HEK293 (cell line): ENCODE data around the gene CAPN5.
"Not testable (repeated sequence)": the region's sequence is repeated elsewhere in the genome, so short reads cannot be mapped to it uniquely, and the experiment has no call there.

ENCODE experiments used
- CTCF ChIA-PET: fragments of 350-600 bp; formaldehyde crosslinking; extraction: SDS; loops from one replicate; lab custom pipeline; 2021; ENCODE audit warnings: antibody characterized with exemption; lab: Yijun Ruan, JAX
- POLR2A ChIA-PET: fragments of 300-600 bp; formaldehyde crosslinking; extraction: SDS; loops from one replicate; lab custom pipeline; 2020; ENCODE audit warnings: antibody characterized with exemption, inconsistent platforms; lab: Yijun Ruan, JAX
- H3K27ac ChIP-seq: fragments of 200-500 bp; sonication (Bioruptor generic); 2 replicates; pipeline ENCODE4 v1.5.1; 2014; ENCODE audit warnings: low read depth, low read length, control low read depth, inconsistent platforms; ENCODE audit errors: extremely low read depth
- H3K36me3 ChIP-seq, 2 experiments: fragments of 200-500 bp in 1 of 2; sonication (Bioruptor generic) in 1 of 2; 1 replicate in 1 of 2; 2 replicates in 1 of 2; pipeline ENCODE4 v1.5.1; 2014 to 2017; ENCODE audit warnings: inconsistent platforms in 2 of 2, low read length in 2 of 2; ENCODE audit not compliant: control insufficient read depth in 2 of 2, insufficient read depth in 1 of 2
- H3K4me1 ChIP-seq: fragments of 200-500 bp; sonication (Bioruptor generic); 2 replicates; pipeline ENCODE4 v1.5.1; 2014; ENCODE audit warnings: mild to moderate bottlenecking, low read length, inconsistent platforms; ENCODE audit not compliant: control insufficient read depth, insufficient read depth
- H3K4me3 ChIP-seq: 2 replicates; pipeline ENCODE4 v1.5.1; 2011; ENCODE audit warnings: low read depth, mild to moderate bottlenecking, control low read depth, low read length, moderate library complexity
- H3K9me3 ChIP-seq: fragments of 200-500 bp; sonication (Bioruptor generic); 2 replicates; pipeline ENCODE4 v1.5.1; 2014; ENCODE audit warnings: low read depth, low read length, inconsistent platforms; ENCODE audit not compliant: control insufficient read depth, insufficient read depth
- BCL11B ChIP-seq: fragments of 450-650 bp; formaldehyde crosslinking; IDR thresholded peaks from 2 replicates; pipeline ENCODE4 v1.5.1; 2016; ENCODE audit warnings: low read depth, missing biosample characterization, missing genetic modification characterization
- GFI1B ChIP-seq: fragments of 450-650 bp; formaldehyde crosslinking; IDR thresholded peaks from 2 replicates; pipeline ENCODE4 v1.5.1; 2016; ENCODE audit warnings: missing biosample characterization, missing genetic modification characterization
- MEIS1 ChIP-seq: sonication (generic); formaldehyde crosslinking; IDR thresholded peaks from 2 replicates; pipeline ENCODE4 v1.8.1; 2022; ENCODE audit warnings: missing genetic modification reagents, mild to moderate bottlenecking, borderline replicate concordance
- REST ChIP-seq: fragments of 450-650 bp; formaldehyde crosslinking; IDR thresholded peaks from 2 replicates; pipeline ENCODE4 v1.5.1; 2016; ENCODE audit warnings: missing biosample characterization, missing genetic modification characterization
- ZBTB10 ChIP-seq: fragments of 450-650 bp; formaldehyde crosslinking; IDR thresholded peaks from 2 replicates; pipeline ENCODE4 v1.5.1; 2016; ENCODE audit warnings: missing biosample characterization, missing genetic modification characterization
- ZBTB21 ChIP-seq: fragments of 450-650 bp; formaldehyde crosslinking; IDR thresholded peaks from 2 replicates; pipeline ENCODE4 v1.5.1; 2017; ENCODE audit warnings: missing biosample characterization, missing genetic modification characterization
- ZEB2 ChIP-seq: fragments of 450-650 bp; formaldehyde crosslinking; IDR thresholded peaks from 2 replicates; pipeline ENCODE4 v1.5.1; 2016; ENCODE audit warnings: missing biosample characterization, missing genetic modification characterization
- ZNF132 ChIP-seq: fragments of 450-650 bp; formaldehyde crosslinking; IDR thresholded peaks from 2 replicates; pipeline ENCODE4 v1.5.1; 2017; ENCODE audit warnings: missing biosample characterization, missing genetic modification characterization, borderline replicate concordance
- ZNF138 ChIP-seq: fragments of 450-650 bp; formaldehyde crosslinking; IDR thresholded peaks from 2 replicates; pipeline ENCODE4 v1.5.1; 2016; ENCODE audit warnings: missing biosample characterization, missing genetic modification characterization, borderline replicate concordance
- ZNF16 ChIP-seq: fragments of 450-650 bp; formaldehyde crosslinking; IDR thresholded peaks from 2 replicates; pipeline ENCODE4 v1.5.1; 2016; ENCODE audit warnings: low read depth, missing biosample characterization, missing genetic modification characterization
- ZNF214 ChIP-seq: fragments of 450-650 bp; formaldehyde crosslinking; IDR thresholded peaks from 2 replicates; pipeline ENCODE4 v1.5.1; 2017; ENCODE audit warnings: missing biosample characterization, mild to moderate bottlenecking, missing genetic modification characterization, borderline replicate concordance
- ZNF311 ChIP-seq: fragments of 450-650 bp; formaldehyde crosslinking; IDR thresholded peaks from 2 replicates; pipeline ENCODE4 v1.5.1; 2017; ENCODE audit warnings: missing biosample characterization, missing genetic modification characterization, borderline replicate concordance
- ZNF341 ChIP-seq: fragments of 450-650 bp; formaldehyde crosslinking; IDR thresholded peaks from 2 replicates; pipeline ENCODE4; 2016; ENCODE audit warnings: low read depth, missing biosample characterization, missing genetic modification characterization
- ZNF37A ChIP-seq: fragments of 450-650 bp; IDR thresholded peaks from 2 replicates; pipeline ENCODE4 v1.5.1; 2018; ENCODE audit warnings: missing biosample characterization, missing genetic modification characterization
- ZNF488 ChIP-seq: fragments of 450-650 bp; formaldehyde crosslinking; IDR thresholded peaks from 2 replicates; pipeline ENCODE4 v1.5.1; 2016; ENCODE audit warnings: missing biosample characterization, missing genetic modification characterization
- ZNF521 ChIP-seq: fragments of 450-650 bp; formaldehyde crosslinking; IDR thresholded peaks from 2 replicates; pipeline ENCODE4 v1.5.1; 2017; ENCODE audit warnings: missing biosample characterization, mild to moderate bottlenecking, missing genetic modification characterization
- ZNF529 ChIP-seq: fragments of 450-650 bp; formaldehyde crosslinking; IDR thresholded peaks from 2 replicates; pipeline ENCODE4 v1.5.1; 2017; ENCODE audit warnings: missing genetic modification characterization, missing biosample characterization; ENCODE audit not compliant: insufficient replicate concordance
- ZNF558 ChIP-seq: fragments of 450-650 bp; formaldehyde crosslinking; IDR thresholded peaks from 2 replicates; pipeline ENCODE4 v1.5.1; 2016; ENCODE audit warnings: missing biosample characterization, missing genetic modification characterization
- ZNF585B ChIP-seq: fragments of 450-650 bp; formaldehyde crosslinking; IDR thresholded peaks from 2 replicates; pipeline ENCODE4 v1.5.1; 2016; ENCODE audit warnings: missing biosample characterization, missing genetic modification characterization
- ZNF670 ChIP-seq: fragments of 450-650 bp; formaldehyde crosslinking; IDR thresholded peaks from 2 replicates; pipeline ENCODE4 v1.5.1; 2016; ENCODE audit warnings: missing biosample characterization, missing genetic modification characterization, low read depth
- ZNF785 ChIP-seq: fragments of 450-650 bp; formaldehyde crosslinking; IDR thresholded peaks from 2 replicates; pipeline ENCODE4 v1.5.1; 2016; ENCODE audit warnings: missing biosample characterization, missing genetic modification characterization
- ZSCAN4 ChIP-seq: fragments of 450-650 bp; formaldehyde crosslinking; IDR thresholded peaks from 2 replicates; pipeline ENCODE4 v1.5.1; 2017; ENCODE audit warnings: missing biosample characterization, missing genetic modification characterization

Gene CAPN5

GRCh38 chr11:77060234-77060633 is 6.5 kb upstream of the CAPN5 start (continued):
- TF ChIP-seq ZBTB21 (tag by site-specific recombination) (no peak), ZNF138 (no peak), ZNF37A (no peak), BCL11B (no peak)

- H3K4me1 ChIP-seq, H3K36me3 ChIP-seq, POLR2A ChIA-PET, H3K27ac ChIP-seq, H3K4me3 ChIP-seq, H3K9me3 ChIP-seq: not testable (repeated sequence)
- CTCF ChIA-PET = interaction anchor here (1.1 to 1.2 kb wide), 2 partner anchors 32 to 66 kb away, joined by 3 read pairs; partner anchors contain the start of gene MYO7A
Measured at GRCh38 chr11:77061258-77061657, 5.5 kb upstream of the CAPN5 start.

GRCh38 chr11:77062924-77063323 is 3.8 kb upstream of the CAPN5 start:
- TF ChIP-seq ZNF311 (no peak), ZNF785 (tag by site-specific recombination) (no peak), GFI1B (tag by site-specific recombination) (no peak), ZNF138 (no peak), ZNF132 (tag by site-specific recombination) (no peak), ZNF558 (tag by site-specific recombination) (no peak), ZBTB10 (tag by site-specific recombination) (no peak), REST (tag by site-specific recombination) (no peak), ZNF341 (tag by site-specific recombination) (no peak), ZNF670 (no peak), ZNF16 (tag by site-specific recombination) (no peak), ZBTB21 (tag by site-specific recombination) (no peak), ZSCAN4 (tag by site-specific recombination) (no peak), ZEB2 (tag by site-specific recombination) (no peak), ZNF214 (tag by site-specific recombination) (no peak), ZNF585B (tag by site-specific recombination) (no peak), MEIS1 (CRISPR knock-in tag) (no peak), ZNF529 (tag by site-specific recombination) (no peak), ZNF521 (tag by site-specific recombination) (no peak), ZNF488 (tag by site-specific recombination) (no peak)
- Histone ChIP-seq H3K27ac (no peak overlapping the region), H3K4me1 (no peaks in the 10 kb centered on the region), H3K9me3 (no peaks in the 10 kb centered on the region), H3K36me3 (no peaks in the 10 kb centered on the region), H3K4me3 (no peak overlapping the region)
- CTCF ChIA-PET = interaction anchor here (1.0 to 2.0 kb wide), 5 partner anchors 9 to 64 kb away, joined by 3 to 14 read pairs (median 5); no protein-coding TSS in a partner anchor
- POLR2A ChIA-PET = no interaction called here
